K562 (cell line): Measurements from ENCODE around the gene DHRS13. TPM values are rescaled to one million over a fixed set of nuclear protein-coding genes. Genes with fewer than 3 reads are reported as not detected.

Source experiments
- FOXP4 ChIP-seq: sonication (generic); formaldehyde crosslinking; IDR thresholded peaks from 2 replicates; pipeline ENCODE4 v1.8.0; 2022; ENCODE audit warnings: mild to moderate bottlenecking, missing genetic modification reagents, borderline replicate concordance
- HEY1 ChIP-seq: fragments of 250-450 bp; sonication (Bioruptor Pico); IDR thresholded peaks from 2 replicates; pipeline ENCODE4 v1.5.0; 2020; ENCODE audit warnings: mild to moderate bottlenecking, moderate library complexity, borderline replicate concordance
- KDM1A ChIP-seq, 2 experiments: fragments of 450-650 bp; IDR thresholded peaks; 2 replicates each; pipeline ENCODE4 v1.6.1; 2016; ENCODE audit warnings: mild to moderate bottlenecking in 2 of 2
- KLF10 ChIP-seq: fragments of 250-450 bp; sonication (Bioruptor Pico); IDR thresholded peaks from 2 replicates; pipeline ENCODE4 v1.6.1; 2021; ENCODE audit warnings: matching md5 sums
- MBD2 ChIP-seq: sonication (generic); IDR thresholded peaks from 2 replicates; pipeline ENCODE4 v1.6.1; 2016; ENCODE audit warnings: low read depth, borderline replicate concordance
- MTA3 ChIP-seq: fragments of 450-650 bp; formaldehyde crosslinking; IDR thresholded peaks from 2 replicates; pipeline ENCODE4 v1.6.1; 2017; ENCODE audit warnings: mild to moderate bottlenecking, borderline replicate concordance
- NONO ChIP-seq, 2 experiments: fragments of 200-400 bp in 1 of 2; fragments of 450-650 bp in 1 of 2; formaldehyde crosslinking in 1 of 2; IDR thresholded peaks; 2 replicates each; pipeline ENCODE4 v1.6.1; 2017; ENCODE audit warnings: low read depth in 2 of 2, mild to moderate bottlenecking in 2 of 2, moderate library complexity in 2 of 2, low read length in 1 of 2
- POLR2A ChIP-seq: fragments of 450-650 bp; conservative IDR thresholded peaks from 2 replicates; pipeline ENCODE4 v1.6.1; 2016
- SIRT6 ChIP-seq: IDR thresholded peaks from one replicate; pipeline ENCODE4 v1.6.1; 2012; ENCODE audit warnings: low read depth, mild to moderate bottlenecking, control low read depth, inconsistent platforms, low read length, moderate library complexity
- SRSF3 ChIP-seq: fragments of 200-400 bp; formaldehyde crosslinking; IDR thresholded peaks from 2 replicates; pipeline ENCODE4 v1.6.1; 2016; ENCODE audit warnings: mild to moderate bottlenecking, low read length, moderate library complexity; ENCODE audit not compliant: insufficient read depth
- TCF7 ChIP-seq: sonication (generic); IDR thresholded peaks from 2 replicates; pipeline ENCODE4 v1.6.1; 2016; ENCODE audit warnings: antibody characterized with exemption, borderline replicate concordance
- ZFP91 ChIP-seq: sonication (generic); formaldehyde crosslinking; IDR thresholded peaks from 2 replicates; pipeline ENCODE4 v1.8.0; 2022; ENCODE audit warnings: mild to moderate bottlenecking, missing genetic modification reagents
- polyA plus RNA-seq, 8 experiments: library from polyadenylated mRNA; depleted of rRNA in 4 of 8; stranded (reverse) in 5 of 8; unstranded in 3 of 8; fragments of >200 nt; fragmentation: Nextera tagmentation in 2 of 8; fragmentation: Illumina TruSeq in 1 of 8; extraction: Ambion mirVana in 2 of 8; extraction: Trizol in 1 of 8; gene quantifications; 2 replicates each; pipeline versions ENCODE4 v1.2.1 to v1.2.3, GENCODE V29; 2011 to 2014; ENCODE audit warnings: inconsistent platforms in 1 of 8, missing spikeins in 1 of 8
- total RNA-seq, 7 experiments: library from RNA; depleted of rRNA in 6 of 7; stranded (reverse); fragments of >200 nt in 6 of 7; fragmentation: Illumina TruSeq in 2 of 7; extraction: Trizol in 2 of 7; gene quantifications; 2 replicates each; pipeline versions ENCODE4 v1.2.1 to v1.2.3, GENCODE V29; 2011 to 2021; ENCODE audit warnings: low replicate concordance in 1 of 7

Gene DHRS13
- total and polyA plus RNA-seq, 9 of the 15 experiments (the other 6 are each of a cell fraction or from before 2014, with no cell fraction given) = 0.32 to 52.3 (median 34.3) TPM; not detected in 1

- peak in 1 of 2 experiments; percentile 41; a peak in 2 of 4 replicates for TF ChIP-seq KDM1A (IDR thresholded peaks at IDR 0.05)
- TF ChIP-seq NONO (IDR thresholded peaks at IDR 0.05; ENCODE audit: low read depth in 2 of 2, low read length in 1 of 2) = no peak
- no peak for TF ChIP-seq HEY1 (CRISPR knock-in tag)
- TF ChIP-seq TCF7 = no peak
- TF ChIP-seq KLF10 (CRISPR knock-in tag) = no peak
- TF ChIP-seq POLR2A = peak; percentile 86
- TF ChIP-seq SRSF3 = no peak
- no peak for TF ChIP-seq ZFP91 (CRISPR knock-in tag)
- TF ChIP-seq SIRT6 = no peak
- peak; percentile 82 for TF ChIP-seq MTA3
- 0 out of 2 replicates have a peak, but pooled peaks have one; percentile 39 for TF ChIP-seq FOXP4 (CRISPR knock-in tag)
- TF ChIP-seq MBD2 = peak; percentile 98
Observed at GRCh38 chr17:28951991-28952975, 49.4 kb upstream of the DHRS13 start (continued).
